Suprapubic skin (tissue), 4 donors: ENCODE measurements around the gene PRKCE. TPM values are rescaled to one million over a fixed set of nuclear protein-coding genes. Genes with fewer than 3 reads are reported as not detected.

ENCODE experiments used
- DNase-seq, 2 donors: peaks; one replicate each; pipeline ENCODE4 v3.0.0-alpha.2; 2019; ENCODE audit warnings: low spot score in 2 of 2
- H3K27ac ChIP-seq: fragments of 200-600 bp; sonication (generic); one replicate; pipeline ENCODE4 v1.5.1; 2019
- H3K27me3 ChIP-seq: fragments of 200-600 bp; sonication (generic); one replicate; pipeline ENCODE4 v1.5.1; 2019
- H3K36me3 ChIP-seq: fragments of 200-600 bp; sonication (generic); one replicate; pipeline ENCODE4 v1.5.1; 2019
- H3K4me1 ChIP-seq: fragments of 200-600 bp; sonication (generic); one replicate; pipeline ENCODE4 v1.5.1; 2019
- H3K4me3 ChIP-seq: fragments of 200-600 bp; sonication (generic); one replicate; pipeline ENCODE4 v1.5.1; 2019; ENCODE audit warnings: mild to moderate bottlenecking
- H3K9me3 ChIP-seq: fragments of 200-600 bp; sonication (generic); one replicate; pipeline ENCODE4 v1.5.1; 2019
- EP300 ChIP-seq: sonication (generic); formaldehyde crosslinking; IDR thresholded peaks from one replicate; pipeline ENCODE4 v1.6.1; 2017; ENCODE audit warnings: antibody characterized with exemption
- POLR2A ChIP-seq, 2 donors: fragments of 450-650 bp; IDR thresholded peaks; one replicate each; pipeline ENCODE4 v1.6.1; 2017; ENCODE audit warnings: antibody characterized with exemption in 2 of 2, mild to moderate bottlenecking in 2 of 2, moderate library complexity in 2 of 2
- POLR2AphosphoS5 ChIP-seq, 3 donors: sonication (generic); formaldehyde crosslinking; IDR thresholded peaks; one replicate each; pipeline ENCODE4 v1.6.1; 2017; ENCODE audit warnings: antibody characterized with exemption in 3 of 3
- WGBS: methylation state at CpG from one replicate; pipeline ENCODE4 v1.1.5; 2018; 5-methylcytosine and 5-hydroxymethylcytosine counted together
- total RNA-seq, 4 donors: library from RNA; depleted of rRNA; stranded (reverse); fragments of >200 nt; gene quantifications; one replicate each; pipeline ENCODE4 v1.1.0, GENCODE V29; 2016
- TF ChIP-seq, protein P1 (sequence below), 2 donors: fragments of 200-600 bp in 1 of 2; fragments of 450-650 bp in 1 of 2; sonication (generic) in 1 of 2; IDR thresholded peaks; one replicate each; pipeline ENCODE4 v1.5.1; 2016 to 2019; ENCODE audit warnings: antibody characterized with exemption in 2 of 2, mild to moderate bottlenecking in 1 of 2, moderate library complexity in 1 of 2

Gene PRKCE
- total RNA-seq, 4 donors from 2014 or later: 7.9 to 18.3 (median 12.5) TPM

DNA sequence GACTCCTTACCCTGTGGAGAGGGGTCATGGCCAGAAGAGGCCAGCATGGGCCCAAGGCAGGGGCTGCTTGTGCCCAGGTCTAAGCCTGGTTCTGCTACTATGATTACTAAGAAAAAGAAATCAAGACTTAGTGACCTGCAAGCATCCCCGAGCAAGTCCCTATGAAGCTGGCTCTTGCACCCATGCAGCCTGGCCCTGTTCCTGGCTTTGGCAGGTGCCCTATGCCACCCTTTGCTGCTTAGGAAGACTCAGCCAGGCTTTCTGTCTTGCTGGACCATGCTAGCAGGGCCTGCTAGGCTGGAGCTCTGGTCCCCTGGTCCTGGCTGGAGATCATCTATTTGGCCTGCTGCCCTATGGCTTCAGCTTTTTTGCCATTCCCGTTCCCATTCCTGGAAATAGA, 336.4 kb downstream of the PRKCE start:
- 77% methylated on average over 2 of the region's 2 CpGs for WGBS
- no peak for DNase-seq

GRCh38 chr2:45988879-45989278, 337.4 kb downstream of the PRKCE start:
- DNase-seq: no peak
- H3K9me3 ChIP-seq: no peaks in the 10 kb centered on the region
- H3K27ac ChIP-seq: no peak overlapping the region
- 96% methylated on average over 7 of the region's 7 CpGs for WGBS
- H3K4me3 ChIP-seq: no peak overlapping the region
- H3K36me3 ChIP-seq: peaks cover 4% of the 10 kb centered on the region
- no peaks in the 10 kb centered on the region for H3K27me3 ChIP-seq
- TF ChIP-seq POLR2AphosphoS5 (IDR thresholded peaks at IDR 0.05) (no peak), EP300 (no peak), POLR2A (IDR thresholded peaks at IDR 0.05) (no peak)
- TF ChIP-seq, protein P1, sequence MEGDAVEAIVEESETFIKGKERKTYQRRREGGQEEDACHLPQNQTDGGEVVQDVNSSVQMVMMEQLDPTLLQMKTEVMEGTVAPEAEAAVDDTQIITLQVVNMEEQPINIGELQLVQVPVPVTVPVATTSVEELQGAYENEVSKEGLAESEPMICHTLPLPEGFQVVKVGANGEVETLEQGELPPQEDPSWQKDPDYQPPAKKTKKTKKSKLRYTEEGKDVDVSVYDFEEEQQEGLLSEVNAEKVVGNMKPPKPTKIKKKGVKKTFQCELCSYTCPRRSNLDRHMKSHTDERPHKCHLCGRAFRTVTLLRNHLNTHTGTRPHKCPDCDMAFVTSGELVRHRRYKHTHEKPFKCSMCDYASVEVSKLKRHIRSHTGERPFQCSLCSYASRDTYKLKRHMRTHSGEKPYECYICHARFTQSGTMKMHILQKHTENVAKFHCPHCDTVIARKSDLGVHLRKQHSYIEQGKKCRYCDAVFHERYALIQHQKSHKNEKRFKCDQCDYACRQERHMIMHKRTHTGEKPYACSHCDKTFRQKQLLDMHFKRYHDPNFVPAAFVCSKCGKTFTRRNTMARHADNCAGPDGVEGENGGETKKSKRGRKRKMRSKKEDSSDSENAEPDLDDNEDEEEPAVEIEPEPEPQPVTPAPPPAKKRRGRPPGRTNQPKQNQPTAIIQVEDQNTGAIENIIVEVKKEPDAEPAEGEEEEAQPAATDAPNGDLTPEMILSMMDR (IDR thresholded peaks at IDR 0.05): no peak
- peaks cover 22% of the 10 kb centered on the region for H3K4me1 ChIP-seq

More for the DNA sequence above, 336.4 kb downstream of the PRKCE start:
- no peaks in the 10 kb centered on the region for H3K9me3 ChIP-seq
- peaks cover 15% of the 10 kb centered on the region for H3K4me1 ChIP-seq
- H3K36me3 ChIP-seq: peaks cover 10% of the 10 kb centered on the region
- TF ChIP-seq EP300: no peak
- TF ChIP-seq, protein P1 (IDR thresholded peaks at IDR 0.05): no peak
- TF ChIP-seq POLR2A (IDR thresholded peaks at IDR 0.05): no peak
- TF ChIP-seq POLR2AphosphoS5 (IDR thresholded peaks at IDR 0.05): no peak
- H3K27me3 ChIP-seq: no peaks in the 10 kb centered on the region
- H3K4me3 ChIP-seq: no peak overlapping the region
- no peak overlapping the region for H3K27ac ChIP-seq

DNA sequence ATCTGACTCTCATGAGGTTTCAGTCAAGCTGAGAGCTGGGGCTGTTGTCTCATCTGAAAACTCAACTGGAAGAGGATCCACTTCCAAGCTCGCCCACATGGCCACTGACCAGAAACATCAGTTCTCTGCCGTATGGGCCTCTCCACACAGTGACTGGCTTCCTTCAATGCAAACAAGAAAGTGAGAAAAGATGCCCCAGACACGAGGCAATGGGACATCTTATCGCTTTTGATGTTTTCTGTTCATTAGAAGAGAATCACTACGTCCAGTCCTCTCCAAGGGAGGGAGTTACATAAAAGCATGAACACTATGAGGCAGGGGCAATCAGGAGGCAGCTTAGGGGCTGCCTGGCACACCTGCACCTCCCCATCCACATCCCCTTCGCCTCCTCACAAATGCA, 338.7 kb downstream of the PRKCE start:
- H3K27me3 ChIP-seq: no peaks in the 10 kb centered on the region
- DNase-seq: no peak
- 81% methylated on average over 6 of the region's 6 CpGs for WGBS
- TF ChIP-seq POLR2AphosphoS5 (IDR thresholded peaks at IDR 0.05): no peak
- TF ChIP-seq EP300: no peak
- TF ChIP-seq, protein P1 (IDR thresholded peaks at IDR 0.05): no peak
- no peak for TF ChIP-seq POLR2A (IDR thresholded peaks at IDR 0.05)
- H3K36me3 ChIP-seq: peaks cover 4% of the 10 kb centered on the region
- H3K9me3 ChIP-seq: no peaks in the 10 kb centered on the region
- H3K4me3 ChIP-seq: no peak overlapping the region
- H3K4me1 ChIP-seq: peaks cover 22% of the 10 kb centered on the region
- no peak overlapping the region for H3K27ac ChIP-seq

DNA sequence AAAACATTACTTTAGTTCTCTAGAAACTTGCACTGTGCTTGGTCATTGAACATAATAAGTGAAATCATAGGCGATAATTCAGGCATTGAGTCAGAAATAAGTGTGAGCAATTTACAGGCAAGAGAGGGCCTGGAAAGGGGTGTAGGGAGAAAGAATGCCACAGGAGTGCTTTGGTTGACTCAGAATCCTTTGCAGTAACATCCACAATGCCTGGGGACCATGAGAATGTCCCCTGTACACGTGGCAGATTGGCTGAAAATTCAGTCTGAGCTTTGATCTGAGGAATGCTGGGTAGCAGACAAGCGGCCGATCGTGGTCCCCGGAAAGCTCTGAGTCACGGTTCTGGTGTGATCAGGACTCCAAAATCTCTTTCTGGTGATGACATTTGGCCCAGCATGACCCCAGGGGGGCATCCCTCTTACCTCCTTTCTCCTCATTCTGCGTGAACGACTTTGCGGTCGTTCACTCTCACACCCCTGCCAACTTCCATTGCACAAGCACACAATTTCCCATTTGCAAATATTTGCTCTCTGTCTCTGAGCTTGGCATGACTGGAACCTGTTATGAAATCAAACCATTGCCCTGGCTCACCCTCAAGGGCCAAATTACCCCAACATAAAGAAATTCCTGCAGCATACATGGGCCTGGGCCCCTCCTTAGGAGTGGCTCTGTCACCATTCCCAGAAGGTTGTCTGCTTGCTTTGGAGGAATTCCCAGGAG, 340.7 kb downstream of the PRKCE start:
- peak in 1 of 2 donors; percentile 79 for DNase-seq
- Histone ChIP-seq H3K4me3 (no peak overlapping the region), H3K4me1 (peaks cover 22% of the 10 kb centered on the region), H3K27me3 (no peaks in the 10 kb centered on the region), H3K36me3 (peaks cover 4% of the 10 kb centered on the region), H3K27ac (peak overlapping the region; percentile 13), H3K9me3 (no peaks in the 10 kb centered on the region)
- WGBS: 29% methylated on average over 11 of the region's 11 CpGs
- peak; percentile 39 to 91 (median 41) for TF ChIP-seq POLR2AphosphoS5 (IDR thresholded peaks at IDR 0.05)
- TF ChIP-seq EP300: no peak
- TF ChIP-seq POLR2A (IDR thresholded peaks at IDR 0.05): no peak
- TF ChIP-seq, protein P1 (IDR thresholded peaks at IDR 0.05): no peak

- H3K27ac ChIP-seq: no peak overlapping the region
- H3K9me3 ChIP-seq: no peaks in the 10 kb centered on the region
- peaks cover 4% of the 10 kb centered on the region for H3K36me3 ChIP-seq
- peaks cover 22% of the 10 kb centered on the region for H3K4me1 ChIP-seq
- 35% methylated on average over 7 of the region's 7 CpGs for WGBS
- H3K27me3 ChIP-seq: no peaks in the 10 kb centered on the region
- no peak for DNase-seq
- no peak for TF ChIP-seq POLR2AphosphoS5 (IDR thresholded peaks at IDR 0.05)
- no peak for TF ChIP-seq EP300
- no peak for TF ChIP-seq POLR2A (IDR thresholded peaks at IDR 0.05)
- TF ChIP-seq, protein P1 (IDR thresholded peaks at IDR 0.05): no peak
- no peak overlapping the region for H3K4me3 ChIP-seq
Observed at GRCh38 chr2:45992741-45993475, 341.4 kb downstream of the PRKCE start.
